H1 (cell line): ENCODE measurements around the gene UBE4B. TPM values are rescaled to one million over a fixed set of nuclear protein-coding genes. Genes with fewer than 3 reads are reported as not detected.

Source experiments
- CTCF ChIA-PET: fragments of 300-600 bp; sonication (Branson Sonifier 250); formaldehyde crosslinking; loops from one replicate; lab custom pipeline; 2021; ENCODE audit not compliant: partially characterized antibody; lab: Charles Lee
- POLR2A ChIA-PET: fragments of 300-600 bp; sonication (Branson Sonifier 250); formaldehyde crosslinking; loops from one replicate; lab custom pipeline; 2021; ENCODE audit warnings: inconsistent platforms; ENCODE audit not compliant: partially characterized antibody; lab: Charles Lee
- DNase-seq, 2 experiments: peaks; one replicate each; pipeline versions ENCODE4 v3.0.0 to v3.0.0-alpha.2; 2010 to 2022; ENCODE audit warnings: low spot score in 2 of 2, low read depth in 1 of 2, mixed read lengths in 1 of 2
- FAIRE-seq: peaks from 2 replicates; lab custom pipeline; 2011; peaks lifted over from hg19 to GRCh38; lab: Jason Lieb, UNC
- H2AFZ ChIP-seq: 2 replicates; pipeline ENCODE4 v1.8.1; 2012; ENCODE audit warnings: low read length, inconsistent platforms
- H2AK5ac ChIP-seq: 2 replicates; pipeline ENCODE4 v1.6.1; 2013; ENCODE audit warnings: low read depth, low read length
- H2BK120ac ChIP-seq: replicated peaks from 2 replicates; pipeline ENCODE3; 2013; ENCODE audit warnings: low read depth, low read length, inconsistent platforms
- H2BK12ac ChIP-seq: 2 replicates; pipeline ENCODE4 v1.6.1; 2013; ENCODE audit warnings: low read depth, low read length
- H2BK15ac ChIP-seq: 2 replicates; pipeline ENCODE4 v1.6.1; 2013; ENCODE audit warnings: low read length
- H2BK20ac ChIP-seq: 2 replicates; pipeline ENCODE4 v1.6.1; 2013; ENCODE audit warnings: low read length
- H2BK5ac ChIP-seq: 2 replicates; pipeline ENCODE4 v1.6.1; 2013; ENCODE audit warnings: low read depth, low read length
- H3K14ac ChIP-seq: 2 replicates; pipeline ENCODE4 v1.6.1; 2013; ENCODE audit warnings: inconsistent platforms; ENCODE audit not compliant: insufficient read length
- H3K18ac ChIP-seq: 2 replicates; pipeline ENCODE4 v1.6.1; 2013; ENCODE audit warnings: low read length; ENCODE audit errors: extremely low read depth
- H3K23ac ChIP-seq: 2 replicates; pipeline ENCODE4 v1.6.1; 2013; ENCODE audit warnings: inconsistent platforms; ENCODE audit not compliant: insufficient read length
- H3K23me2 ChIP-seq: 2 replicates; pipeline ENCODE4 v1.6.1; 2013; ENCODE audit warnings: low read depth, low read length
- H3K27ac ChIP-seq: 2 replicates; pipeline ENCODE4 v1.6.1; 2011; ENCODE audit warnings: low read depth, low read length, inconsistent platforms
- H3K27me3 ChIP-seq, 4 experiments: replicated peaks in 1 of 4; 1 replicate in 1 of 4; 2 replicates in 3 of 4; pipeline versions ENCODE4 v1.6.1 to v1.8.1; 2011 to 2013; ENCODE audit warnings: low read length in 3 of 4, mild to moderate bottlenecking in 3 of 4, inconsistent platforms in 2 of 4, mixed read lengths in 2 of 4, moderate library complexity in 1 of 4; ENCODE audit not compliant: control insufficient read depth in 3 of 4, insufficient read depth in 3 of 4; ENCODE audit errors: extremely low read depth in 1 of 4
- H3K36me3 ChIP-seq, 4 experiments: 2 replicates each; pipeline versions ENCODE4 v1.6.1 to v1.8.1; 2011 to 2013; ENCODE audit warnings: mild to moderate bottlenecking in 4 of 4, low read length in 3 of 4, moderate library complexity in 2 of 4, control low read depth in 1 of 4, inconsistent platforms in 1 of 4; ENCODE audit not compliant: insufficient read depth in 4 of 4, control insufficient read depth in 2 of 4
- H3K4ac ChIP-seq: replicated peaks from 2 replicates; pipeline ENCODE3; 2013; ENCODE audit warnings: low read length, low read depth, mixed read lengths, inconsistent platforms; ENCODE audit not compliant: insufficient read length
- H3K4me1 ChIP-seq, 4 experiments: replicated peaks in 1 of 4; 1 replicate in 1 of 4; 2 replicates in 3 of 4; pipeline versions ENCODE4 v1.6.1 to v1.8.1; 2011 to 2013; ENCODE audit warnings: low read length in 3 of 4, inconsistent platforms in 2 of 4, mixed read lengths in 1 of 4; ENCODE audit not compliant: insufficient read depth in 4 of 4, control insufficient read depth in 3 of 4
- H3K4me2 ChIP-seq, 2 experiments: 2 replicates each; pipeline versions ENCODE4 v1.6.1 to v1.8.1; 2011 to 2013; ENCODE audit warnings: low read depth in 2 of 2, low read length in 2 of 2, control low read depth in 1 of 2, inconsistent platforms in 1 of 2, mild to moderate bottlenecking in 1 of 2; ENCODE audit not compliant: insufficient read depth in 1 of 2
- H3K4me3 ChIP-seq, 4 experiments: fragments of 200-600, 300-600 bp in 1 of 4; sonication (generic), shearing (Covaris generic), sonication (Bioruptor Twin) in 1 of 4; 2 replicates each; pipeline versions ENCODE4 v1.5.1 to v1.8.1; 2011 to 2016; ENCODE audit warnings: low read length in 4 of 4, low read depth in 3 of 4, control low read depth in 2 of 4, inconsistent platforms in 2 of 4, mild to moderate bottlenecking in 2 of 4, mixed read lengths in 1 of 4, moderate library complexity in 1 of 4; ENCODE audit not compliant: insufficient read depth in 2 of 4; ENCODE audit errors: extremely low read depth in 1 of 4
- H3K56ac ChIP-seq: replicated peaks from 2 replicates; pipeline ENCODE3; 2013; ENCODE audit warnings: low read depth, mild to moderate bottlenecking, mixed read lengths, low read length, inconsistent platforms; ENCODE audit not compliant: insufficient read length
- H3K79me1 ChIP-seq: 2 replicates; pipeline ENCODE4 v1.6.1; 2013; ENCODE audit warnings: low read depth, low read length, control low read depth
- H3K79me2 ChIP-seq, 2 experiments: 2 replicates each; pipeline versions ENCODE4 v1.6.1 to v1.8.1; 2012 to 2013; ENCODE audit warnings: low read length in 2 of 2, mild to moderate bottlenecking in 2 of 2, inconsistent platforms in 1 of 2; ENCODE audit not compliant: insufficient read depth in 2 of 2, control insufficient read depth in 1 of 2
- H3K9ac ChIP-seq, 4 experiments: replicated peaks in 1 of 4; 1 replicate in 1 of 4; 2 replicates in 3 of 4; pipeline versions ENCODE4 v1.6.1 to v1.8.1; 2011 to 2013; ENCODE audit warnings: low read depth in 3 of 4, low read length in 3 of 4, control low read depth in 2 of 4, mild to moderate bottlenecking in 2 of 4, moderate library complexity in 2 of 4, inconsistent platforms in 1 of 4; ENCODE audit errors: extremely low read depth in 1 of 4
- H3K9me3 ChIP-seq, 2 experiments: 2 replicates each; pipeline versions ENCODE4 v1.6.1 to v1.8.1; 2012 to 2013; ENCODE audit warnings: mild to moderate bottlenecking in 2 of 2, moderate library complexity in 2 of 2, control low read depth in 1 of 2, inconsistent platforms in 1 of 2, low read depth in 1 of 2, low read length in 1 of 2, mixed read lengths in 1 of 2; ENCODE audit not compliant: insufficient read depth in 2 of 2
- H4K20me1 ChIP-seq, 2 experiments: replicated peaks in 1 of 2; 2 replicates each; pipeline versions ENCODE3 to v1.8.1; 2011 to 2013; ENCODE audit warnings: inconsistent platforms in 2 of 2, low read length in 2 of 2, mild to moderate bottlenecking in 1 of 2; ENCODE audit not compliant: insufficient read depth in 2 of 2, control insufficient read depth in 1 of 2
- H4K5ac ChIP-seq: 2 replicates; pipeline ENCODE4 v1.6.1; 2013; ENCODE audit warnings: low read length, low read depth, mixed read lengths, inconsistent platforms; ENCODE audit not compliant: insufficient read length
- H4K8ac ChIP-seq: 2 replicates; pipeline ENCODE4 v1.8.0; 2013; ENCODE audit warnings: mild to moderate bottlenecking, moderate library complexity, low read length, inconsistent platforms; ENCODE audit not compliant: insufficient read depth; ENCODE audit errors: extremely low read depth
- H4K91ac ChIP-seq: replicated peaks from 2 replicates; pipeline ENCODE3; 2013; ENCODE audit warnings: low read length, mixed read lengths, inconsistent platforms; ENCODE audit not compliant: insufficient read length
- HDAC2 ChIP-seq, 2 experiments: fragments of 300-600 bp in 1 of 2; sonication (generic) in 1 of 2; IDR thresholded peaks; 2 replicates each; pipeline ENCODE4 v1.6.1; 2011 to 2012; ENCODE audit warnings: low read depth in 2 of 2, low read length in 2 of 2, mild to moderate bottlenecking in 2 of 2, moderate library complexity in 2 of 2, borderline replicate concordance in 1 of 2, inconsistent platforms in 1 of 2
- HDAC6 ChIP-seq: IDR thresholded peaks from one replicate; pipeline ENCODE4 v1.7.1; 2012; ENCODE audit warnings: low read depth, mild to moderate bottlenecking, inconsistent platforms, low read length, moderate library complexity
- NANOG ChIP-seq: IDR thresholded peaks from 2 replicates; pipeline ENCODE4 v1.6.1; 2011; ENCODE audit warnings: low read length, low read depth, mild to moderate bottlenecking, inconsistent platforms; ENCODE audit not compliant: insufficient read depth, poor library complexity, severe bottlenecking
- PHF8 ChIP-seq: fragments of 200-600 bp; sonication (generic); conservative IDR thresholded peaks from 2 replicates; pipeline ENCODE4 v1.7.1; 2012; ENCODE audit warnings: low read depth, mild to moderate bottlenecking, inconsistent platforms, low read length, moderate library complexity
- POLR2A ChIP-seq, 2 experiments: IDR thresholded peaks; 1 replicate in 1 of 2; 2 replicates in 1 of 2; pipeline ENCODE4 v1.6.1; 2011; ENCODE audit warnings: low read depth in 2 of 2, low read length in 2 of 2, mild to moderate bottlenecking in 2 of 2; ENCODE audit errors: control extremely low read depth in 1 of 2
- RBBP5 ChIP-seq: IDR thresholded peaks from 2 replicates; pipeline ENCODE4 v1.7.1; 2012; ENCODE audit warnings: low read depth, mild to moderate bottlenecking, inconsistent platforms, low read length, moderate library complexity, borderline replicate concordance
- SIRT6 ChIP-seq: IDR thresholded peaks from one replicate; pipeline ENCODE4 v1.7.1; 2012; ENCODE audit warnings: low read length, inconsistent platforms
- SIX5 ChIP-seq: IDR thresholded peaks from 2 replicates; pipeline ENCODE4 v1.6.1; 2011; ENCODE audit warnings: mild to moderate bottlenecking, low read depth, low read length
- SP4 ChIP-seq: IDR thresholded peaks from 2 replicates; pipeline ENCODE4 v1.6.1; 2012; ENCODE audit warnings: low read length, inconsistent platforms
- TAF7 ChIP-seq: optimal IDR thresholded peaks from 2 replicates; pipeline ENCODE3; 2011; ENCODE audit warnings: low read depth, mild to moderate bottlenecking, inconsistent platforms, low read length, moderate library complexity, borderline replicate concordance
- TEAD4 ChIP-seq: IDR thresholded peaks from 2 replicates; pipeline ENCODE4 v1.6.1; 2012; ENCODE audit warnings: low read depth, low read length, inconsistent platforms, mixed read lengths
- YY1 ChIP-seq: IDR thresholded peaks from 2 replicates; pipeline ENCODE4 v1.6.1; 2011; ENCODE audit warnings: low read depth, mild to moderate bottlenecking, low read length
- WGBS, 2 experiments: shearing (Covaris generic) in 1 of 2; methylation state at CpG; one replicate each; pipeline versions ENCODE4 v1.1.6 to v1.1.7; 2013 to 2015; ENCODE audit warnings: low lambda C conversion rate in 2 of 2, mixed read lengths in 2 of 2, inconsistent platforms in 1 of 2, low coverage in 1 of 2, missing lambda C conversion rate in 1 of 2; ENCODE audit not compliant: insufficient replicate concordance in 2 of 2, insufficient coverage in 1 of 2, insufficient read length in 1 of 2; ENCODE audit errors: extremely low coverage in 1 of 2, missing lambda C conversion rate in 1 of 2; 5-methylcytosine and 5-hydroxymethylcytosine counted together
- polyA plus RNA-seq, 7 experiments: library from polyadenylated mRNA; depleted of rRNA in 3 of 7; stranded (reverse) in 5 of 7; unstranded in 2 of 7; fragments of >200 nt in 5 of 7; fragments of 200-250 nt in 2 of 7; gene quantifications; 1 replicate in 5 of 7; 2 replicates in 1 of 7; 4 replicates in 1 of 7; pipeline versions ENCODE4 v1.2.1 to v1.2.3, GENCODE V29; 2011 to 2013; ENCODE audit warnings: missing spikeins in 2 of 7, mixed read lengths in 2 of 7
- total RNA-seq: library from RNA; stranded (reverse); fragmentation: NEBNext Ultra II Directional; extraction: Animal tissue kit (Norgen Biotek cat#: 25700); gene quantifications from 2 replicates; pipeline ENCODE4 v1.2.1, GENCODE V29; 2021
- TF ChIP-seq, protein P1 (sequence below): IDR thresholded peaks from 2 replicates; pipeline ENCODE4 v1.6.1; 2012; ENCODE audit warnings: inconsistent platforms
- TF ChIP-seq, protein P2 (sequence below): IDR thresholded peaks from 2 replicates; pipeline ENCODE4 v1.6.1; 2011; ENCODE audit warnings: low read depth, mild to moderate bottlenecking, low read length; ENCODE audit not compliant: insufficient read depth

UBE4B gene
- total and polyA plus RNA-seq, 2 of the 8 experiments (the other 6 are each of a cell fraction or from before 2014, with no cell fraction given): 24.5 to 90.1 TPM

DNA sequence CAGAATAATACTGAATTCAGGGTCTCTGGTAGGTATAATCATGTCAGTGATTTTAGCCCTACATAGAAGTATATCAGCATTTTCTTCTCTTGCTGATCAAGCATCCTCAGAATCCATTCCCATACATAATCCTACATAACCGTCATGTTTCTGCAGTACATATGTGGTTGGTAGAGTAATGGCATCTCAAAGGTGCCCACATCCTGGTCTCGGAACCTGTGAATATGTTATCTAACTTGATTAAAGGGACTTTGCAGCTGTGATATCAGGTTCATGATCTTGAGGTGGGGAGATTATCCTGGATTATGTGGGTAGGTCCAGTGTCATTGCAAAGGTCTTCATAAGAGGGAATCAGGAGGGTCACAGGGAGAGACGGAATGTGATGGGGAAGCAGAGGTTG, 108.2 kb downstream of the UBE4B start:
- POLR2A ChIA-PET: no interaction called here
- no peaks in the 10 kb centered on the region for H3K27me3 ChIP-seq
- TF ChIP-seq SP4: no peak
- TF ChIP-seq, protein P1, sequence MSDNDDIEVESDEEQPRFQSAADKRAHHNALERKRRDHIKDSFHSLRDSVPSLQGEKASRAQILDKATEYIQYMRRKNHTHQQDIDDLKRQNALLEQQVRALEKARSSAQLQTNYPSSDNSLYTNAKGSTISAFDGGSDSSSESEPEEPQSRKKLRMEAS: no peak
- no peak for TF ChIP-seq POLR2A (IDR thresholded peaks at IDR 0.05; ENCODE audit: control extremely low read depth in 1 of 2, low read depth in 2 of 2, low read length in 2 of 2)
- TF ChIP-seq PHF8: no peak
- no peak for TF ChIP-seq RBBP5
- no peak for TF ChIP-seq HDAC2 (IDR thresholded peaks at IDR 0.05; ENCODE audit: borderline replicate concordance in 1 of 2, low read depth in 2 of 2, low read length in 2 of 2)
- no peak for TF ChIP-seq TAF7
- no peak for TF ChIP-seq YY1
- TF ChIP-seq NANOG: no peak
- TF ChIP-seq SIRT6: no peak
- TF ChIP-seq HDAC6: no peak
- TF ChIP-seq, protein P2, sequence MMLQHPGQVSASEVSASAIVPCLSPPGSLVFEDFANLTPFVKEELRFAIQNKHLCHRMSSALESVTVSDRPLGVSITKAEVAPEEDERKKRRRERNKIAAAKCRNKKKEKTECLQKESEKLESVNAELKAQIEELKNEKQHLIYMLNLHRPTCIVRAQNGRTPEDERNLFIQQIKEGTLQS: no peak
- TF ChIP-seq TEAD4: no peak
- no peak for TF ChIP-seq SIX5

More for the DNA sequence above, 108.2 kb downstream of the UBE4B start:
- Histone ChIP-seq H3K36me3 (peaks cover 2 to 18% (median 3%) of the 10 kb centered on the region in 4 experiments; a peak in 6 of 8 replicates), H3K4me3 (no peak overlapping the region), H2AFZ (no peak overlapping the region), H3K18ac (no peak overlapping the region), H3K9ac (no peak overlapping the region), H2BK120ac (no peak overlapping the region), H3K9me3 (no peaks in the 10 kb centered on the region), H3K23me2 (no peaks in the 10 kb centered on the region; the same call in 1 of the 2 replicates), H2AK5ac (no peak overlapping the region), H3K4me1 (no peaks in the 10 kb centered on the region), H3K56ac (no peak overlapping the region), H4K8ac (no peak overlapping the region), H3K4ac (no peak overlapping the region), H2BK15ac (no peak overlapping the region), H3K14ac (no peak overlapping the region), H4K20me1 (no peaks in the 10 kb centered on the region), H3K4me2 (no peak overlapping the region), H4K91ac (no peak overlapping the region), H3K27ac (no peak overlapping the region), H2BK12ac (no peak overlapping the region), H4K5ac (no peak overlapping the region), H2BK20ac (no peak overlapping the region), H3K79me1 (no peaks in the 10 kb centered on the region), H3K23ac (no peak overlapping the region), H2BK5ac (no peak overlapping the region), H3K79me2 (no peaks in the 10 kb centered on the region)
- CTCF ChIA-PET: interaction anchor here (0.5 to 2.6 kb wide), 2 partner anchors 12 to 338 kb away, joined by 4 to 10 read pairs; no protein-coding TSS in a partner anchor
- DNase-seq (no peak), FAIRE-seq (no peak)
- 96% methylated on average over 3 of the region's 3 CpGs; no CpG with 5 or more reads in 1 of the 2 experiments for WGBS, 2 experiments
